Gastroesophageal sphincter (tissue), 4 donors: ENCODE measurements around the gene MYO18B. TPM values are rescaled to one million over a fixed set of nuclear protein-coding genes. Genes with fewer than 3 reads are reported as not detected.

ENCODE experiments used
- ATAC-seq: fragments of 150-250 bp; one replicate; pipeline ENCODE4 v1.9.1; 2016; ENCODE audit warnings: mild to moderate bottlenecking, moderate library complexity
- H3K27ac ChIP-seq, 4 donors: fragments of 200-600 bp; sonication (generic) in 3 of 4; 1 replicate in 3 of 4; 2 replicates in 1 of 4; pipeline ENCODE4 v1.5.1; 2016 to 2019
- H3K27me3 ChIP-seq: fragments of 200-600 bp; sonication (generic); one replicate; pipeline ENCODE4 v1.5.1; 2019
- H3K36me3 ChIP-seq, 2 donors: fragments of 200-600 bp; sonication (generic); one replicate each; pipeline ENCODE4 v1.5.1; 2019; ENCODE audit warnings: control low read depth in 1 of 2
- H3K4me1 ChIP-seq, 3 donors: fragments of 200-600 bp; sonication (generic); 1 replicate in 2 of 3; 2 replicates in 1 of 3; pipeline ENCODE4 v1.5.1; 2016 to 2019; ENCODE audit warnings: control low read depth in 2 of 3
- H3K4me3 ChIP-seq, 2 donors: fragments of 200-600 bp; sonication (generic); one replicate each; pipeline ENCODE4 v1.5.1; 2019; ENCODE audit warnings: mild to moderate bottlenecking in 1 of 2, moderate library complexity in 1 of 2
- H3K9me3 ChIP-seq, 3 donors: fragments of 200-600 bp; sonication (generic); one replicate each; pipeline ENCODE4 v1.5.1; 2017 to 2019; ENCODE audit warnings: control low read depth in 2 of 3
- CTCF ChIP-seq, 4 experiments: fragments of 200-600 bp in 2 of 4; fragments of 450-650 bp in 2 of 4; sonication (generic) in 1 of 4; IDR thresholded peaks; one replicate each; pipeline ENCODE4 v1.5.1; 2017 to 2019; ENCODE audit warnings: antibody characterized with exemption in 4 of 4, mild to moderate bottlenecking in 2 of 4, moderate library complexity in 2 of 4
- EP300 ChIP-seq: sonication (generic); formaldehyde crosslinking; IDR thresholded peaks from one replicate; pipeline ENCODE4 v1.6.1; 2017; ENCODE audit warnings: antibody characterized with exemption, mild to moderate bottlenecking
- POLR2A ChIP-seq, 2 donors: fragments of 450-650 bp; IDR thresholded peaks; one replicate each; pipeline ENCODE4 v1.6.1; 2017; ENCODE audit warnings: antibody characterized with exemption in 2 of 2, mild to moderate bottlenecking in 2 of 2, moderate library complexity in 1 of 2
- POLR2AphosphoS5 ChIP-seq: sonication (generic); formaldehyde crosslinking; IDR thresholded peaks from one replicate; pipeline ENCODE4 v1.6.1; 2017; ENCODE audit warnings: antibody characterized with exemption
- WGBS, 2 donors: methylation state at CpG; one replicate each; pipeline ENCODE4 v1.1.5; 2018; ENCODE audit warnings: low coverage in 1 of 2; 5-methylcytosine and 5-hydroxymethylcytosine counted together
- total RNA-seq, 4 donors: library from RNA; depleted of rRNA; stranded (reverse); fragments of >200 nt; gene quantifications; one replicate each; pipeline ENCODE4 v1.1.0, GENCODE V29; 2016

MYO18B gene
- total RNA-seq, 4 donors from 2014 or later, result 0.19 to 6.9 (median 1.4) TPM; not detected in 1

- no peak overlapping the region for H3K4me3 ChIP-seq
- WGBS, 2 donors, result no CpG with 5 or more reads among the region's 6 CpGs
- no peak overlapping the region for H3K27ac ChIP-seq
- ATAC-seq, result no peak
- peaks cover 26% of the 10 kb centered on the region for H3K27me3 ChIP-seq
- no peaks in the 10 kb centered on the region for H3K36me3 ChIP-seq
- no peaks in the 10 kb centered on the region for H3K4me1 ChIP-seq
- H3K9me3 ChIP-seq, result no peaks in the 10 kb centered on the region
- TF ChIP-seq POLR2A (IDR thresholded peaks at IDR 0.05), result no peak
- no peak for TF ChIP-seq POLR2AphosphoS5
- TF ChIP-seq EP300, result no peak
- TF ChIP-seq CTCF (IDR thresholded peaks at IDR 0.05), result no peak
Measured at GRCh38 chr22:25742918-25743708, 1.1 kb downstream of the MYO18B start.

- TF ChIP-seq EP300 (no peak), POLR2AphosphoS5 (no peak), POLR2A (IDR thresholded peaks at IDR 0.05) (no peak), CTCF (IDR thresholded peaks at IDR 0.05) (no peak)
- H3K9me3 ChIP-seq, result no peaks in the 10 kb centered on the region
- no peaks in the 10 kb centered on the region for H3K36me3 ChIP-seq
- WGBS, 2 donors, result 86 to 88% methylated on average over 3 of the region's 4 CpGs
- H3K4me1 ChIP-seq, result no peaks in the 10 kb centered on the region
- H3K27me3 ChIP-seq, result peaks cover 23% of the 10 kb centered on the region
- no peak overlapping the region for H3K27ac ChIP-seq
- ATAC-seq, result no peak
- no peak overlapping the region for H3K4me3 ChIP-seq
Measured at GRCh38 chr22:25744694-25745093, 2.7 kb downstream of the MYO18B start.

DNA sequence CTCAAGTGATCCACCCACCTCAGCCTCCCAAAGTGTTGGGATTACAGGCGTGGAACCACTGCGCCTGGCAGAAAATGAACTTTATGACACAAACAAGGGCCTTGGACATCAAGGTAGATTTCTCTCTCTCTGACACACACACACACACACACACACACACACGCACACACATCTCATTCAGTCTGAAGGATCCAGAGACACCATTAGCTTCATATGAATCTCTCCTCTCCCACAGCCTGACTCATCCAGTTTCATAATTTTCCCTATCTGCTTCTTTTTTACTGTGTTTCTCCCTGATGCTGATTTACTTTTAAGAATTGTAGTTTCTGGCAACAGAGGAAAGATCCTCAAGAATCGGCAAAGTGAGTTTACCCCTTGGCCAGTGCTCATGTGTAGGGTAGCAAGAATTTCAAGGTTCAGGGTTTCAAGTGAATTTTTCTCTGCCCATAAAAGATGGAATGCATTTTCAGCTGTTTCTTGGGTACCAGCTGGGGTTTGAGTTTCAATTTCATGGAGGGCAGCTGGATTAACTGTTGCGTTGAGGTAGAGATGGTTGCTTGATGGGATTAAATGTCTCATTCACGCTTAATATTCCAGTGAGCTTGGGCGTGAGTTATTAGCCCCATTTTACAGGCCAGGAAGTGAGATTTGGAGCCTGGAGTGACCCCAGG lies 3.5 kb downstream of the MYO18B start:
- H3K27me3 ChIP-seq, result peaks cover 19% of the 10 kb centered on the region
- no peaks in the 10 kb centered on the region for H3K4me1 ChIP-seq
- no peak overlapping the region for H3K27ac ChIP-seq
- no peaks in the 10 kb centered on the region for H3K36me3 ChIP-seq
- no peak overlapping the region for H3K4me3 ChIP-seq
- ATAC-seq, result no peak
- WGBS, 2 donors, result 78 to 89% methylated on average over 4 to 5 of the region's 7 CpGs
- no peak for TF ChIP-seq POLR2AphosphoS5
- TF ChIP-seq EP300, result no peak
- TF ChIP-seq POLR2A (IDR thresholded peaks at IDR 0.05), result no peak
- no peak for TF ChIP-seq CTCF (IDR thresholded peaks at IDR 0.05)
- no peaks in the 10 kb centered on the region for H3K9me3 ChIP-seq

- no peaks in the 10 kb centered on the region for H3K36me3 ChIP-seq
- no peaks in the 10 kb centered on the region for H3K4me1 ChIP-seq
- WGBS, 2 donors, result 14 to 17% methylated on average over 1 of the region's 1 CpG
- H3K27me3 ChIP-seq, result peaks cover 19% of the 10 kb centered on the region
- ATAC-seq, result no peak
- no peak overlapping the region for H3K4me3 ChIP-seq
- H3K9me3 ChIP-seq, result no peaks in the 10 kb centered on the region
- H3K27ac ChIP-seq, result no peak overlapping the region
- TF ChIP-seq EP300, result no peak
- no peak for TF ChIP-seq POLR2AphosphoS5
- TF ChIP-seq CTCF (IDR thresholded peaks at IDR 0.05), result no peak
- TF ChIP-seq POLR2A (IDR thresholded peaks at IDR 0.05), result no peak
Measured at GRCh38 chr22:25746012-25746373, 4.0 kb downstream of the MYO18B start.
